Raji (cell line): Measurements from ENCODE around the gene MAU2.

Experiments
- POLR2A ChIP-seq: IDR thresholded peaks from 2 replicates; pipeline ENCODE4 v1.6.1; 2011; ENCODE audit warnings: low read depth, low read length, control low read depth; ENCODE audit not compliant: insufficient read depth

The MAU2 gene

DNA sequence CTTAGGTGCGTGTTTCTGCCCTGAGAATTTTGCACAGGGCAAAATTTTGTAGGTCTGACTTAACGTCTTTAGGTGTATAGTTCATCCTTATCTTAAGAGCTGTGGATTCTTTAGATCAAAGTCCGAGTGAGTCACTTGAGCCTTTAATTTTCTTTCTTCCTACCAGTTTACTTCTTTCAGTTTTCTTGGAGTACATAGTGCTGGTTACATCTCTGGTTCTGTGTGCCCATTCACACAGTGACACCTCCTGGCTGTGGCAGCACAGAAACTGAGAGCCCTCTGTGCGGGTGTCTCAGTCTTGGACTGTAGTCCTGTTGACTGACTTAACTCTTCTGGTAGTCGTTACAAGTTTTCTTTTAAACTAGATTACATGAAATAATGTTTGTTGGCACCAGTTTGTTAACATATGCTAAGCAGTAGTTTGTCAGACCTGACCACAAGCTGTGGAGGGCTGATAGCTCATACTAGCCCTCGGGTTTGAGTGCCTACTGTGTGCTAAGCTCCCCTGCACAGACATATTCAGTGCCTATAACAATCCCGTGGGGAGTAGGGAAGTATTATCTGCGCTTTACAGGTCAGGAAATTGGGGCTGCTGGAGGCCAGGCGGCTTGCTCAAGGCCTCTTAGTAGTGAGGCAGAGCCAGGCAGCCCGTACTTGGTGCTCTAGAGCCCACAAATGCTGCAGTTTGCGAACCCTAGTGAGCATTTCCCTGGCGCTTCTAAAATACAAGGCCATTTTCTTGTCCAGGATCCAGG is 86.4 kb downstream of the MAU2 start:
- TF ChIP-seq POLR2A = no peak

GRCh38 chr19:19407633-19407930 is 87.0 kb downstream of the MAU2 start:
- TF ChIP-seq POLR2A = no peak
